ENCODE measurements around the gene SDR42E2.
"Not testable (repeated sequence)": the region's sequence is repeated elsewhere in the genome, so short reads cannot be mapped to it uniquely, and the experiment has no call there.

Gene SDR42E2

DNA sequence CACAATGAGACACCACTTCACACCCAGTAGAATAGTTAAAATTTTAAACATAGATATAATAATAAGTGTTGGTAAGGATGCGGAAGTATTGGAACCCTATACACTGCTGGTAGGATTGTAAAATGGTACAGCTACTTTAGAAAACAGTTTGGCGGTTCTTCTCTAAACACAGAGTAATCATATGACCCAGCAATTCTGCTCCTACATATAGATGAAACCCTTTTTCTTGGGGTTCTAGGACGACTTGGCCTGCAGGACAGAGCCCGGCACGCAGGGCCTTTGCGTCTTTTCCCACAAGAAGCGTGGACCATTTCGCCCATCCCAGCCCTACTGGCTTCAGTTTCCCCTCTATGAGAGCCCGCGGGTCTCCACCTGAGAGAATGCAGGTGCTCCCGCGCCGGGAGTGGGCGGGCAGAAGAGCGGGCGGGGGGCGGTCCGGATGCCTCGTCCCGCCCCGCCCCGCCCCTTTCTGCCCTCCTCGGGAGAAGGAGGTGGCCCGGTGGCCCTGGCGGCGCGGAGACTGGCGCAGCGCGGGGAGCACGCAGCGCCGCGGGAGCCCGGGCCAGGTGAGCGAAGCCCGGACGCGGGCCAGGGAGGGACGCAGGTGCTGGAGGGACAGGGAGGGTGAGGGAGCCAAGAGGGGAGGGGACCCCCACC is at the start of gene SDR42E2:
Gene SDR42E2 (plus strand): TSS at position 508 of the 657 bp plus-strand sequence. CDS start 3,077 bp downstream, outside the sequence.
- peak; percentile 100 for DNase-seq (ENCODE audit: low spot score)

DNA sequence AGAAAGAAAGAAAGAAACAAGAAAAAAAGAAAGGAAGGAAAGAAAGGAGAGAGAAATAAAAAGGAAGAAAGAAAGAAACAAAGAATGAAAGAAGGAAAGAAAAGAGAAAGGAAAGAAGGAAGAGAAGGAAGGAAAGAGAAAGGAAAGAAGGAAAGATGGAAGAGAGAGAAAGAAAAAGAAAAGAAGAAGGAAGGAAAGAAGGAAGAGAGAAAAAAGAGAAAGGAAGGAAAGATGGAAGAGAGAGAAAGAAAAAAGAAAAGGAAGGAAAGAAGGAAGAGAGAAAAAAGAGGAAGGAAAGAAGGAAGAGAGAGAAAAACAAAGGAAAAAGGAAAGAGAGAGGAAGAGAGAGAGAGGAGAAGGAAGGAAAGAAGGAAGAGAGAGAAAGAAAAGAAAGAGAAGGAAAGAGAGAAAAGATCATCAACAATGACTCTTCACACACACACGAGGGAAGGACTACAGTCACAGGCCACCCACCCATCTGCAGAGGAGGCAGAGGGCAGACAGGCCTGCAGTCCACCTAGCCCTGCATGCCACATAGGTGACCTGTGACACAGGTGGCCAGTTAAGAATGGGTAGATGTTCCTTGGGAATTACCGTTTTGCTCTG is 46.1 kb upstream of the SDR42E2 start:
- no peak for DNase-seq (ENCODE audit: low spot score)

DNA sequence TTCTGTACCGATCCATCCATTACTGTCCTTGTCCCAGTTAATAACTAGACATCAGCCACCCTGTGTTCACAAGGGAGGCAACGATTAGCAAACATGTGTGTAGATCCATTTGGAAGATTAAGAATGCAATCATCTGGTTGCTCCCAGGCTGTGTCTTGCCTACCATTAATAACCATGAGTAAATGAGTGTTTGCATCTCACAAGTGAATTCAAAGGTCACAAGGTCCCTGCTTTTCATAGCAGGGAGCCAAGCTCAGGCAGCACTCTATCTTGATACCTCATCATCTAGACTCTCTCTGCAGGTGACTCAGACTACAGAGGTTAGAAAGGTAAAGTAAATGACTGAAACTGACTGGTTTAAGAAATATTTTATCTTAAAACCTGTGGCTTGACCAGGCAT is 44.7 kb upstream of the SDR42E2 start:
- no peak for DNase-seq (ENCODE audit: low spot score)

DNA sequence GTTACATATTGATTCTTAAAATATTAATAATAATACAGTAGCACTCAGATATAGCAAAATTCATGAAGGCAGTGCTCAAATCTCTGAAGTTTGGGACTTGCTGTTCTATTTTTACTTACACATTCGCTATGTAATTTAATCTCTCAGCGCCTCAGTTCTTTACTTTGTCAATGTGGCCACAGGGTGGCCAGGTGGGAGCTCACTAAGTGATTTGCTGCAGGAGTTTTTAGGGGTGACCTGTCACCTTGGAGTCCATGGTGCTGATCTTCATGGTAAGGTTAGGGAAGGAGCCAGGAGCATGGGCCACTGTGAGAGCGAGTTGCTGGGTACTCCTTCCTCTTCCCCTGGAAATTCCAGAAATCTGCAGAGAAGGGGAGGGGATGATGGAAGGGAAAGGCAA is 41.9 kb upstream of the SDR42E2 start:
- DNase-seq (ENCODE audit: low spot score): peak; percentile 31

DNA sequence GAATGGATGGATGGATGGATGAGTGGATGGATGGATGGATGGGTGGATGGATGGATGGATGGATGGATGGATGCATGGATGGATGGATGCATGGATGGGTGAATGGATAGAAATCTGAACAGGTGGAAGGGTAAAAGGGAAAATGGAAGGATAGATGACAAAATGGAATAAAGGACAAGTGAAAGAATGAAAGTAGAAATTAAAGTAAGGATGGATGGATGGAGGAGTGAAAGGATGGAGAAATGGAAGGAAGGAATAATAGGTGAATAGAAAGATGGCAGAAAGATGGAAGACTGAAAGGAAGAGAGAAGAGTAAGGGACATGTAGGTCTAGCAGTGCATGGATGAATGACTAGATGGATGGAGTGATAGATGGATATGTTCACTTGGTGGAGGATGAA is 40.1 kb upstream of the SDR42E2 start:
- no peak for DNase-seq (ENCODE audit: low spot score)

DNA sequence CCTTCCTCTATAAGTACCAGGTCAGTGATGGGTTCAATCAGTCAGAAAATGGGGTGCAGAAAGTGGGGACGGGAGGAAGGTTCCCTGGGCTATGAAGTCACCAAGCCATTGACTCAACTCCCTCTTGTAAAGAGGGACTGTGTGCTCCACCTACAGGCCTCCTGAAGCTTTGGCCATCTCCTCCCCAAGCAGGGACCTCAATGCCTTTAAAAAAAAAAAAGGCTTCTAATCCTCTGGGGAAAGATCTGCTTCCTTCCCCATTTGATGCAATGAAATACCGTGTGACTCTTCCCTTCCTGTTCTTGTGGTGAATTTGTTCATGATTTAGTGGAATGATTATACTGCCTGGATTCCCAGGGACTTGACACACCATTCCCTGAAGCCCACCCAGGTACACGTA is 39.2 kb upstream of the SDR42E2 start:
- peak; percentile 57 for DNase-seq (ENCODE audit: low spot score)

DNA sequence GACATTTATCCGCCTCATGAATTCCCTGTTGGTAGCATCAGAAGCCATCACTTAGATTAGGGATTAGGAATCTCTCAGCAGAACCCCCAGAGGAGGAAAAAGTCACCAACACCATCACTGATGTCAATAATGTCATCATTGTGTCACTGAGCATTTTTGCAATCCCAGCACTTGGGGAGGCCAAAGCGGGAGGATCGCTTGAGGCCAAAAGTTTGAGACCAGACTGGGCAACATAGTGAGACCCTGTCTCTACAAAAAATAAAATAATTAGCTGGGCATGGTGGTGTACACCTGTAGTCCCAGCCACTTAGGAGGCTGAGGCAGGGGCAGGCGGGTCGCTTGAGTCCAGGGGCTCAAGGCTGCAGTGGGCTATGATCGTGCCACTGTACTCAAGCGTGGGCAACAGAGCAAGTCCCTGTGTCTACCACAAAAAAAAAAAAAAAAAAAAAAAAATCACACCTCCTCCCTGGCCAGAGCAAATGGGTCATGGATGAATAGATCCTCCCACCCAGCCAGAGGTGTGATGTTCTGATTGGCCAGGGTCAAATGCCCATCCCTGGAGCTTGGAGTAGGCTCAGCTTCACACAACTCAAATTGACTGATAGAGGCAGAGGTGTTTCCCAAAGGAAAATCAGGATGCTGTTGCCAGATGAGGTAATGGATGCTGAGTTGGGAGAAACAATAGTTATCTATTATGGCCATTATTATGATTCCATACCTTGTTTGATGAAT is 38.4 kb upstream of the SDR42E2 start:
- DNase-seq (ENCODE audit: low spot score): peak; percentile 75

DNA sequence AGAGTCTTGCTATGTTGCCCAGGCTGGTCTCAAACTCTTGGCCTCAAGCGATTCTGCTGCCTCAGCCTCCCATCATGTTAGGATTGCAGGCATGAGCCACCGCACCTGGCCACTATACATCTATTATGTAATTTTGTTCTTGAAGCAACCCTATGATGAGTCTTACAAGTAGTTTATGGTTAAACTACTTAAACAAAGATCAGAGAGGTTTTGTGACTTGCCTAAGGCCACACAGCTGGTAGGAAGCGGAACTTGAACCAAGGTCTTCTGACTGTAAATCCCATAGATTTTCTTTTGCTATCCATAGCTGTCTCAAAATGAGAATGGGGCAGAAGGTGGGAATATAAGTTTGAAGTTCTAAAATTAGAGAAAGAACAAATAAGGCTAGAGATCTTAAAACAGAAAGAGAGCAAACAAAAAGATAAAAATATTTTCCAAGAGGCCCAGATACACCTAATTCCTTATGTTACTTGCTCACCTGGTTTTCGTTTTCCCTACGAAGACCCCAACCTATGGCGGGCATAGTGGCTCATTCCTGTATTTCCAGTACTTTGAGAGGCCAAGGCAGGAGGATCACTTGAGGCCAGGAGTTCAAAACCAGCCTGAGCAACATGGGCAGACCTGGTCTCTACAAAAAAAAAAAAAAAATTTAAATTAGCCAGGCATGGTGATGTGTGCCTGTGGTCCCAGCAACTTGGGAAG is 37.6 kb upstream of the SDR42E2 start:
- DNase-seq (ENCODE audit: low spot score): no peak

DNA sequence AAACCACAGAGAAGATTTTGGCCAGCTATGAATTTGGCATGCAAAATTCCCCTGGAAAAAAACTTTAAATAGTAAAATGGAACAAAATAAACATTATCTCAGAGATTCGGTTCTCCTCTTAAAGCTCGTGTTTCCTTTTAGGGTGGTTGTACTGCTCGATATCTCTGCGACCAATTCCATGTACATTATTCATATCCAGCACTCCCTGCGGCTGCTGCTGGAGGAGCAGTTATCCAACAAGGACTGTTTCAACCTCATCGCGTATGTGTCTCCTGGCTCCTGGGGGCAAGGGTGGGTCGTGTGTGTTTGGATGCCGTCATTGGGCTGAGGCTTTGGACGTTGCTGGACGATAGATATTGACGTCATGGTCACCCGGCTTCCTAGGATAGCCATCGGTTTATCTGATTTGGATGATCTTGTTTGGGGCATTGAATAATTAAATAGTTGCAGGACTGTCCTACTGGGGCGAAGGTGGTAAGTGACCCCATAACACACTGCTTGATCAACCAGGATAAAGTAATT is 36.2 kb upstream of the SDR42E2 start:
- DNase-seq (ENCODE audit: low spot score): no peak

DNA sequence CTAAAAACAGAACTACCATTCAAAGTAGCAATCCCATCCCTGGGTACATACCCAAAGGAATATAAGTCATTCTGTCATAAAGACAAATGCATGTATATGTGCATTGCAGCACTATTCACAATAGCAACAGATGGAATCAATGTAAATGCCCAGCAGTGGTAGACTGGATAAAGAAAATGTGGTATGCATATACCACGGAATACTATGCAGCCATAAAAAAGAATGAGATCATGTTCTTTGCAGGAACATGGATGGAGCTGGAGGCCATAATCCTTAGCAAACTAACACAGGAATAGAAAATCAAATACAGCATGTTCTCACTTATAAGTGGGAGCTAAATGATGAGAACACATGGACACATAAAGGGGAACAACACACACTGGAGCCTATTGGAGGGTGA is 33.8 kb upstream of the SDR42E2 start:
- not testable (repeated sequence) for DNase-seq (ENCODE audit: low spot score)

DNA sequence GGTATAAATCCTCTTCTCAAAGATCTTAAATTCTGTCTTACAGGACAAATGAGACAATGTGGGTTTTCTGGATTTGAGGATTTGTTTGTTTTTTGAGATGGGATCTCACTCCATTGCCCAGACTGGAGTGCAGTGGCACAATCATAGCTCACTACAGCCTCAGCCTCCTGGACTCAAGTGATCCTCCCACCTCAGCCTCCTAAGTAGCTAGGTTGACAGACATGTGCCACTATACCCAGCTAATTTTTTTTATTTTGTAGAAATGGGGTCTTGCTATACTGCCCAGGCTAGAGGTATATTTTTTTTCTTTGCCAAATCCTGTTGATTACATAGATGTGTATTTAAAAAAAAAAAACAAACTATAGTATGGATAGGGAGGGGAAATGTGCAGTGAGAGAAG is 31.8 kb upstream of the SDR42E2 start:
- DNase-seq (ENCODE audit: low spot score): no peak

DNA sequence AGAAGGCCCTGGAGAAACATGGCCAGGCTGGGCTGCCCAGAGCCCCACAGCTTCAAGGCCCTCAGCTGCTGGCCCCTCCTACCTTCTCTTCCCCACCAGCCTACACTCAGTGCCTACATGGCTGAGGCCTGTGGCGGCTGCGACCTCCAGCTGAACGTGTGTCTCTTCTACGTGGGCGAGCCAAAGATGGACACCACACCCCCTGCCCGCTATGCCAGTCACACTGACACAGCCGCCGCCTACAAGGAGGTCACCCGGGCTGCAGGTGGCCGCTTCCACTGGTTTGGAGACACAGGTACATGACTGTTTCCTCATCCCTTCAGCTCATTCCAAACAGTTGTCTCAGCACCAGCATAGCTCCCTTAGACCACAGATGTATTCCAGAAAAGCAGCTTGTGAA is 29.5 kb upstream of the SDR42E2 start:
- no peak for DNase-seq (ENCODE audit: low spot score)

DNA sequence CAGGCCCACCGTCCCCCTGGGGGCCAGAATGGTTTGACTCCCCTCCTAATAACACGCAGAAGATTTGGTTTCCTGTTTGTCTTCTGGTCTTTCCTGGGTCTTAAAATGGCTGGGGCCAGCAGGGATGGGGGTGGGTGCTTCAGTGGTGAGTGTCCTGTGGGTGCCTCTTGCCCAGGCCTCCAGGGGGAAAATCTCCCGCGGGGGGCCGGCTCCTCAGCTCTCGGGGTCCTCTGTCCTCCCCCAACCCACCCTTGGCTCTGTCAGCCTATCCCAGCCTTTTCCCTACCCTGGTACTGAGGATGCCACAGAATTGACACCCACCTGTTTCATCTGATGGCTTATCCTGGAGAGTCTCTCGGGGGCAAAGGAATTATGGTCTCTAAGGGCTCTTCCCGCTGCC is 23.8 kb upstream of the SDR42E2 start:
- DNase-seq (ENCODE audit: low spot score): no peak

DNA sequence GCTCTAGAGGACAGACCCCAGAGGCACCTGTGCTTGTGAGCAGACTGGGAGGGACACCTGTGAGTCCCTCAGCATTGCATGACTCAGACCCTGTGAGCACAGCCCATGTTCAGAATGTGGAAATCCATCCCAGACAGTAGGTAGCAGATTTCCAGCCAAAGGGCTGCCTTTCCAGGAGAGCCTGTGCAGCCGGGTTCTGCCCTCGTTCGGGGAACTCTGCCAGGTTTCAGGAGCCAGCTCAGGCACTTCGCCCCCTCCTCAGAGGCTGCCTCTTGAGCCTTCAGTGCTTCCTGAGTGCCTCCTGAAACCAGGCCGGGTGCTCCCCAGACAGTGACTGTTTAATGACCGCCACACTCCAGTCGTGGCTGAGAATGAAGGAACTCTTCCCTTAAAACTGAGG is 23.3 kb upstream of the SDR42E2 start:
- no peak for DNase-seq (ENCODE audit: low spot score)

DNA sequence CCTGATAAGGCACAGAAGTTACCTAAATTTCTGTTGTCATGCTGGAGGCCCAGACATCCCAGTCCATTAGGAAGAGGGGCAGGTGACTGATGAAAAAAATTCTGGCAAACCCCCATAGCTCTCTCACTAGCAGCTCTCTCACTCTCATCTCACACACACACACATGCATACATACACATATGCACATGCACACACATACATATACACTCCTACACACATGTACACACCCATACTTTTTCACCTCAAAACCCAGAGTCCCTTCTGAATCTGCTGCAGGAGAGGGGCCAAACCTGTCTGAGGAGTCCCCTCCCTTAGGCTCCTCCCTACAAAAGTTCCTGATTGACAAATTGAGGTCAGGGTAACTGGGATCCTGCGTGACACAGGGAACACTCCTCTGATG is 22.6 kb upstream of the SDR42E2 start:
- no peak for DNase-seq (ENCODE audit: low spot score)

DNA sequence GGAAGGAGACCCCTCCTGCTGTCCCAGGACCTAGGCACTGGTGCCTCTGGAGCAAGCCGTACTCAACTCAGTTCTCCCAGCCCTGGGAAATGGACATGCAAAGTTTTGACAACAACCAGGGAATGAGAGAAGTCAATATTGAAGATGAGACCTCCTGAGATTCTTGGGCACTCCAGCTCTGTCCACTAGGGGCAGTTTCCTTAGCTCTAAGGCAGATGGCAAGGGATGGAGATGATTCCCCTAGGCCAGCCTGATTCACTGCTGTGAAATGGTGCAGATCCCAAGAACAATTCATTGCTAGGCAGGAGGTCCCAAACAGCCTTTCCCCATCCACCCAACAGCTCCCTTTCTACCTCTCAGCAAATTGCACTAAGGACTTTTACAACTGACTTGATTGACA is 20.5 kb upstream of the SDR42E2 start:
- DNase-seq (ENCODE audit: low spot score): peak; percentile 73

DNA sequence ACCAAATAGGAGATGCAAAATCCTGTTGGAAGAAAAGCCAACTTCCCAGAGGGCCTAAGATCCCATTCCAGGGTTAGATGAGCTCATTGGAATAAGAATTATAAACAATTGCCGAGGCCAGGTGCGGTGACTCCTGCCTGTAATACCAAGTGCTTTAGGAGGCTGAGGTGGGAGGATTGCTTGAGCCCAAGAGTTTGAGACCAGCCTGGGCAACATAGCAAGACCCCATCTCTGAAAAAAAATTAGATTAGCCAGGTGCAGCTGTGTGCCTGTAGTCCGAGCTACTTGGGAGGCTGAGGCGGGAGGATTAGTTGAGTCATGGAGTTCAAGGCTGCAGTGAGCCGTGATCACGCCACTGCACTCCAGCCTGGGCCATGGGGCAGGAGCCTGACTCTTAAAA is 17.8 kb upstream of the SDR42E2 start:
- DNase-seq (ENCODE audit: low spot score): no peak

DNA sequence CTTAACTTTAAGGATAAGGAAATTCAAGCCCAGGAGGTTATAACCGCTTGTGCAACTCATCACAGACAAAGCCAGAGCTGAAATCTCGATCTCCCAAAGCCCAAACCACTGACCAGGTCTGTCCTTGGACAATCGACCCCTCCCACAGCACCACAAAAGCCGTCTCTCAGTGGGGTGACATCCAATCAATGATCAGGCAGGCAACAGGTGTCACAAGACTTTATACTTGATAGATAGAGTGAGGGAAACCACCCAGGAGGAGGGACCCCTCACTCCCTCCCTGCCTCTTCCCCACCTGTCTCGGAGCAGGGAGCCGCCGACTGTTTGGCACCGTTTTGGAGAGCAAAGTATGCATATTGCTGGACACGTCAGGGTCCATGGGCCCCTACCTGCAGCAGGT is 14.5 kb upstream of the SDR42E2 start:
- DNase-seq (ENCODE audit: low spot score): no peak

DNA sequence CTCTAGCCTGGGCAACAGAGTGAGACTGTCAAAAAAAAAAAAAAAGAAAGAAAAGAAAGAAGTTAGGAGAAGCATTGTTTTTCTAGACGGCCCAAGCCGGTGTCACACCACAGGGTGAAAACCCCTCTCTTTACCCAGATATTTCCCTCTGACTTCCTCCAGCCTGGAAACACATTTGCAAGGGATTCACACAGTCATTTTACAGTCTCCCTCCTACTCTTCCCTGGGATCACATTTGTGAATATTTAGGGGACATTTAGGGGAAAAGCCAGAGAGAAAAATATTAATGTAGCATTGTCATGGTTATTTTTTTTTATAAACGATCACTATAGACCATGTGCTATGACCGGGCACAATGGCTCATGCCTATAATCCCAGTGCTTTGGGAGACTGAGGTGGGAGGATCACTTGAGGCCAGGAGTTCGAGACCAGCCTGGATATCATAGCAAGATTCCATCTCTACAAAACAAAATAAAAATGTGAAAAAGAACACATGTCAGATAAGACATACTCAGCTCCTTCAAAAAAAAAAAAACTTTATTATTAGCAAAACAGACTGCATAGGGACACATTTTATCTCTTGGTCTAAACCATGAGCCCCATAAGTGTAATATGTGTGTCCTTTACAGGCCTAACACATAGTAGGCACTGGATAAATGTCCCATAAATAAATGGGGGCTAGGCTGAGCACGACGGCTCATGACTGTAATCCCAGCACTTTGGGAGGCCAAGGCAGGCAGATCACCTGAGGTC is 10.9 kb upstream of the SDR42E2 start:
- no peak for DNase-seq (ENCODE audit: low spot score)

DNA sequence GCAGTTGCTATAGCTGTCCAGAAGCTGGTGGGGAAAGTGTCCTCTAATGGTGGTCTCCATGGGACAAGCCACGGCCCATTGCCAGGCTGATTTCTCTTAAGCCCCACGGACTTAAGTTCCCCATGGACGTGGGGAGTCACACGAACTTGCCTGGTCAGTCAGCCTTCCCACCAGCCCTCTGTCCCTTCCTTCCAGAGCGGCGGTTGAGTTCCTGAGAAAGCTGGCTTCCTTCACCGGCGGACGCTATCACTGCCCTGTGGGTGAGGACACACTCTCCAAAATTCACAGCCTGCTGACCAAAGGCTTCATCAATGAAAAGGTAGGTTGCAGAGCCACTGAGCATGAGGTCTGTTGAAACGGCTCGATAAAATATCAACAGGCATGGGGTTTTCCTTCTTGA is 10.0 kb upstream of the SDR42E2 start:
- DNase-seq (ENCODE audit: low spot score): no peak

DNA sequence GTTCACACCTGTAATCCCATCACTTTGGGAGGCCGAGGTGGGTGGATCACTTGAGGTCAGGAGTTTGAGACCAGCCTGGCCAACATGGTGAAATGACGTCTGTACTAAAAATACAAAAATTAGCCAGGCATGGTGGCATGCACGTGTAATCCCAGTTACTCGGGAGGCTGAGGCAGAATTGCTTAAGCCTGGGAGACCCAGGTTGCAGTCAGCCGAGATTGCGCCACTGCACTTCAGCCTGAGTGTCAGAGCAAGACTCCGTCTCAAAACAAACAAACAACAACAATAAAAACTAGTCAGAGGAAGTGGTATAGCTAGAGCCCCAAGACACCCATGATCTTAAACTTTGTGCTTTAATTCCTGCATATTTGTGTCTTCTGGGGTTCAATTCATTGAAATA is 9.2 kb upstream of the SDR42E2 start:
- not testable (repeated sequence) for DNase-seq (ENCODE audit: low spot score)

DNA sequence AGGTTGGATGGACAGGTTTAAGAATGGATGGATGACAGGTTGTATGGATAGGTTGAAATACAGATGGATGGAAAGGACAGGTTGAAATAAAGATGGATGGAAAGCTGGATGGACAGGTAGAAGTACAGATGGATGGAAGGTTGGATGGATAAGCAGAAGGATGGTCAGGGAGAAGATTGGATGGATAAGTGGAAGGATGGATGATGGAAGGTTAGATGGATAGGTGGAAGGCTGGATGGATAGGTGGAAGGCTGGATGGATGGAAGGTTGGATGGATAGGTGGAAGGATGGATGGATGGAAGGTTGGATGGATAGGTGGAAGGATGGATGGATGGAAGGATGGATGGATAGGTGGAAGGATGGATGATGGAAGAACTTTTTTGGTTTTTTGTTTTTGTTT is 905 bp upstream of the SDR42E2 start:
- no peak for DNase-seq (ENCODE audit: low spot score)

Measured in iPS-NIHi11 (cell line).